HEK293T (cell line): ENCODE results near the gene CD101.

ENCODE experiments used
- ARNT ChIP-seq: fragments of 450-650 bp; IDR thresholded peaks from 2 replicates; pipeline ENCODE4 v1.6.1; 2017; ENCODE audit warnings: mild to moderate bottlenecking
- CTBP1 ChIP-seq: fragments of 450-650 bp; IDR thresholded peaks from 2 replicates; pipeline ENCODE4 v1.6.1; 2016; ENCODE audit warnings: borderline replicate concordance
- SP1 ChIP-seq: fragments of 450-650 bp; IDR thresholded peaks from 2 replicates; pipeline ENCODE4 v1.6.1; 2017

- TF ChIP-seq ARNT, result no peak
- no peak for TF ChIP-seq SP1
- TF ChIP-seq CTBP1, result no peak
Measured at GRCh38 chr1:117066367-117066766, 64.8 kb downstream of the CD101 start.
